ENCODE data around the gene RASGEF1C.

The RASGEF1C gene

DNA sequence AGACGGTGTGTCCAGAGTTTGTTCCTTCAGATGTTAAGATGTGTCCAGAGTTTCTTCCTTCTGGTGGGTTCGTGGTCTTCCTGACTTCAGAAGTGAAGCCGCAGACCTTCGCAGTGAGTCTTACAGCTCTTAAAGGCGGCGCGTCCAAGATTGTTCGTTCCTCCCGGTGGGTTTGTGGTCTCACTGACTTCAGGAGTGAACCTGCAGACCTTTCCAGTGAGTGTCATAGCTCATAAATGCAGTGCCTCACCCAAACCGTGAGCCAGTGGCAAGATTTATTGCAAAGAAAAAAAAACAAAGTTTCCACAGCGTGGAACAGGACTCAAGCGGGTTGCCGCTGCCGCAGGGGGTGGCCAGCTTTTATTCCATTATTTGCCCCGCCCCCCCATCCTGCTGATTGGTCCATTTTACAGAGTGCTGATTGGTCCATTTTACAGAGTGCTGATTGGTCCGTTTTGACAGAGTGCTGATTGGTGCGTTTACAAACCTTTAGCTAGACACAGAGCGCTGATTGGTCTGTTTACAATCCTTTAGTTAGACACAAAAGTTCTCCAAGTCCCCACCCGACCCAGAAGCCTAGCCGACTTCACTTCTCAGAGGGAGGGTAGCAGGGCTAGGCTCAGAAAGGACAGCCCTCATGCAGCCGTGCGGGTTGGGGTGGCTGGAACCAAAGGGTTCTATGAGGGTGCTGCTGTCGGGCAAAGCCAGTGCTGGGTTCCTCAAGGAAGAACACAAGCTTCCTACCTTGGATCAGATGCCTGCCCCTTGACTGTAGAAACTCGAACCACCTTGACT, 128.3 kb downstream of the RASGEF1C start:
- H3K4me3 ChIP-seq (ENCODE audit: low read depth, low read length) = no peak overlapping the region
- no peak for DNase-seq (ENCODE audit: low read depth)
- TF ChIP-seq, protein P1, sequence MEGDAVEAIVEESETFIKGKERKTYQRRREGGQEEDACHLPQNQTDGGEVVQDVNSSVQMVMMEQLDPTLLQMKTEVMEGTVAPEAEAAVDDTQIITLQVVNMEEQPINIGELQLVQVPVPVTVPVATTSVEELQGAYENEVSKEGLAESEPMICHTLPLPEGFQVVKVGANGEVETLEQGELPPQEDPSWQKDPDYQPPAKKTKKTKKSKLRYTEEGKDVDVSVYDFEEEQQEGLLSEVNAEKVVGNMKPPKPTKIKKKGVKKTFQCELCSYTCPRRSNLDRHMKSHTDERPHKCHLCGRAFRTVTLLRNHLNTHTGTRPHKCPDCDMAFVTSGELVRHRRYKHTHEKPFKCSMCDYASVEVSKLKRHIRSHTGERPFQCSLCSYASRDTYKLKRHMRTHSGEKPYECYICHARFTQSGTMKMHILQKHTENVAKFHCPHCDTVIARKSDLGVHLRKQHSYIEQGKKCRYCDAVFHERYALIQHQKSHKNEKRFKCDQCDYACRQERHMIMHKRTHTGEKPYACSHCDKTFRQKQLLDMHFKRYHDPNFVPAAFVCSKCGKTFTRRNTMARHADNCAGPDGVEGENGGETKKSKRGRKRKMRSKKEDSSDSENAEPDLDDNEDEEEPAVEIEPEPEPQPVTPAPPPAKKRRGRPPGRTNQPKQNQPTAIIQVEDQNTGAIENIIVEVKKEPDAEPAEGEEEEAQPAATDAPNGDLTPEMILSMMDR (IDR thresholded peaks at IDR 0.05; ENCODE audit: control insufficient read depth, extremely low read depth, insufficient read depth) = no peak

DNA sequence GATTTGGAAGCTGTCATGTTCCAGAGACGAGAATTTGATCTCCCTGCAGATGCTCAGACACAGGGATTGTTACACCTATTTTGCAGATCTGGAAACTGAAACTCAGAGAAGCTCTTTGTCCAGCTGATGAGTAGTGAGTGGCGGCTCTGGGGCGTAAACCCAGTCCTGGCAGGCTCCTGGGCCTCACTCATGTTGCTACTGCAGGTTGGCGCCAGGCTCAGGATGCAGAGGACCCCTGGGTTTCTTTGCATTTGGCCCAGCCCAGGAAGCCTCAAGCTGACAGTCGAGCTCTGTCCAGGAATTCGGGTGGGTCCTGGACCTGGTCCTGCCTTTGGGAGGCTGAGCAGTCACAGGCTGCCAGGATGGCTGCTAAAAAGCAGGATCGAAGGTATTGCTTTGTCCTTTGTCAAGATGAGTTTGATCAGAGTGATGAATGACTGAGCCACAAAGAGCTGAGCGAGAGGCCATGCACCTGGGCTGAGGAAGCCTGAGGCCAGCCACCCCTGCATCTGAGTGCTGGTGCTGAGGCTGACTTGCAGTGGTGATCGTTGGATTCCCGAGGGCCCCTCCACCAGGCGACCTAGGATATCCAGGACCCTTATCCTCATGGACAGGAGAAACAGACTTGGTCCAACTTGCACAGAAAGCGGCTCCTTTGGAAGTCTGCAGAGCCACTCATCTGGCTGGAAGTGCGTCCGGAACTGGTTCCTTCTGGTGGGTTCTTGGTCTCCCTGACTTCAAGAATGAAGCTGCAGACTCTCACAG, 129.1 kb downstream of the RASGEF1C start:
- DNase-seq (ENCODE audit: low read depth) = no peak
- TF ChIP-seq, protein P1 (IDR thresholded peaks at IDR 0.05; ENCODE audit: control insufficient read depth, extremely low read depth, insufficient read depth) = no peak
- no peak overlapping the region for H3K4me3 ChIP-seq (ENCODE audit: low read depth, low read length)

DNA sequence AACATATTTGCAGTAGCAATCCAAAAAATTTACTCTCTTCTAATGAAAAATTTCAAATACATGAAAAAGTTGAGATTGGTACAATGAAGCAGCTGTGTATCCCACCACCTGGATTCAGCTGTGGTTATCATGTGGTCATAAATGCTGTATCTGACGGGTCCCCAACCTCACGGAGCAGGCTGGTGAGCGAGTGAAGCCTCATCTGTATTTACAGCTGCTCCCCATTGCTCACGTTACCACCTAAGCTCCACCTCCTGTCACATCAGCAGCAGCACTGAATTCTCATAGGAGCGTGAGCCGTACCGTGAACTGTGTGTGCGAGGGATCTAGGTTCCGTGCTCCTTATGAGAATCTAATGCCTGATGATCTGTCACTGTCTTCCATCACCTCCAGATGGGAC, 130.7 kb downstream of the RASGEF1C start:
- no peak overlapping the region for H3K4me3 ChIP-seq (ENCODE audit: low read depth, low read length)
- TF ChIP-seq, protein P1 (IDR thresholded peaks at IDR 0.05; ENCODE audit: control insufficient read depth, extremely low read depth, insufficient read depth) = no peak
- no peak for DNase-seq (ENCODE audit: low read depth)

DNA sequence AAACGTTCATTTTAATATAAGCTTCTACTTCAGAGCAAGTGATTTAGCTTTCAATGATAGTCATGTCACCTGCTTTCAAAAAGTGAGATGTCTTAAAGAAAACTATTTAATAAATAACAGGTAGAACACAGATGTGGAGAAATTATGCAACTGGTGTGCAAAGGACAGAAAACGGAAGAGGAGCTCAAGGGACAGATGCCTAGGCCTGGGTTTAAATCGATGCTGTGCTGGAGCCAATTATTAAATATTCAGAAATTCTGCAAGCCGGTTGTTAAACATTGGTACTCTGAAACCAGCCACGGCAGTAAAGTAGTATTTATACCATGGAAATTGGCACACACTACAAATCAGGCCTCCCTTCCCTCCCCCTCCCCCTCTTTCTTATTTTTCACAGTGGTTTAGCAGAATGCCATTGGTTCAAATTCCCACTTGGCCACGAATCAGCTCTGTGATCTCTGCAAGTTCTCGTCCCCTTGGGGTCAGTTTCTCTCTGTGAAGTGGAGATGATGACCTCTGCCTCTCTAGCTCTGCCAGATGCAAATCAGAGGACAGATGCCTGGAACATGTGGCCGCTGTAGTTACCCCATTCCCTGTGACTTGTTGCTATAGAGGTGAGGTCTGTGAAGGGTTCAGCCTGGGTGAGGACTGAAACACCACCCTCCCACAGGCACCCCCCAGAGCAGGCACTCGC, 131.3 kb downstream of the RASGEF1C start:
- TF ChIP-seq, protein P1 (IDR thresholded peaks at IDR 0.05; ENCODE audit: control insufficient read depth, extremely low read depth, insufficient read depth) = no peak
- no peak for DNase-seq (ENCODE audit: low read depth)
- no peak overlapping the region for H3K4me3 ChIP-seq (ENCODE audit: low read depth, low read length)

DNA sequence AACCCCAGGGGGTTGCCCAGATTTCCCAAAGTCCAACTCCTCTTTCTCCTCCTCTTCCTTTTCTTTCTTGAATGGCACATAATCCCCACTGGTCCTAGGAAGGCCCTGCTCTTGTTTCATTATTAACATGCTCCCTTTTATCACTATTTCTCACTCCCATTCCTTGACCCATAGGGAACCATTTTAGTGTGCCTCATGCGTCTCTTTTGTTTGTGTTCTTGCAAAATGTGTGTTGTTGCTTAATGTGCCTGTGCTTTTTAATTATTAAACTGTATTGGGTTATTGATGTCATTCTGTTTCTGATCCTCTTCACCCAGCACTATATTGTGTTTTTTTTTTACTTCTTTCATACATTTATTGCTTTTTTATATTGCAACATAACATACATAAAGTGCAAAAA, 133.3 kb downstream of the RASGEF1C start:
- TF ChIP-seq, protein P1 (IDR thresholded peaks at IDR 0.05; ENCODE audit: control insufficient read depth, extremely low read depth, insufficient read depth) = no peak
- DNase-seq (ENCODE audit: low read depth) = no peak
- no peak overlapping the region for H3K4me3 ChIP-seq (ENCODE audit: low read depth, low read length)

DNA sequence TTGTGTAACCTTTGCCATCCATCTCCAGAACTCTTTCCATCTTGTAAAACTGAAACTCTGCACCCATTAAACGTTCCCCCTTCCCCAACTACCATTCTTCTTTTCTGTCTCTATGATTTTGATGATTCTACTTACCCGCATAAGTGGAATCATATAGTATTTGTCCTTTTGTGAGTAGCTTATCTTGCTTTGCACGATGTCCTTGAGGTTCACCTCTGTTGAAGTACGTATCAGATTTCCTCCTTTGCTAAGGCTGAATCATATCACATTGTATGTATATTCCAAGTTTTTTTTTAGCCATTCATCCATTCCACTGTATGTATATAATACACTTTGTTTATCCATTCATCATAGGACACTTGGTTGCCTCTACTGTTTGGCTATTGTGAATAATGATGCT, 134.5 kb downstream of the RASGEF1C start:
- no peak for DNase-seq (ENCODE audit: low read depth)
- TF ChIP-seq, protein P1 (IDR thresholded peaks at IDR 0.05; ENCODE audit: control insufficient read depth, extremely low read depth, insufficient read depth) = no peak

More for the DNA sequence above, 134.5 kb downstream of the RASGEF1C start:
- H3K4me3 ChIP-seq (ENCODE audit: low read depth, low read length) = no peak overlapping the region

Measured in LNCaP clone FGC (cell line).